SK-N-SH (cell line): Measurements from ENCODE around the gene MAT2A.

Experiments used
- ELF1 ChIP-seq: IDR thresholded peaks from 2 replicates; pipeline ENCODE4 v1.4.0; 2012
- EP300 ChIP-seq, 2 experiments: IDR thresholded peaks; 2 replicates each; pipeline versions ENCODE4 v1.4.0 to v1.6.1; 2012; ENCODE audit warnings: borderline replicate concordance in 1 of 2, low read depth in 1 of 2, low read length in 1 of 2
- FOXM1 ChIP-seq: IDR thresholded peaks from 2 replicates; pipeline ENCODE4 v1.4.0; 2012; ENCODE audit warnings: low read depth, mild to moderate bottlenecking
- JUND ChIP-seq: IDR thresholded peaks from 2 replicates; pipeline ENCODE4 v1.4.0; 2012
- POLR2AphosphoS5 ChIP-seq: IDR thresholded peaks from 2 replicates; pipeline ENCODE4 v1.6.1; 2012; ENCODE audit warnings: low read depth, low read length
- RXRA ChIP-seq: IDR thresholded peaks from 2 replicates; pipeline ENCODE4 v1.4.0; 2012; ENCODE audit warnings: low read depth, mild to moderate bottlenecking, borderline replicate concordance
- TAF1 ChIP-seq: IDR thresholded peaks from 2 replicates; pipeline ENCODE4 v1.6.1; 2012; ENCODE audit warnings: low read depth, mild to moderate bottlenecking, low read length, moderate library complexity, borderline replicate concordance
- TEAD4 ChIP-seq: IDR thresholded peaks from 2 replicates; pipeline ENCODE4 v1.4.0; 2012; ENCODE audit warnings: mild to moderate bottlenecking, borderline replicate concordance; ENCODE audit not compliant: insufficient read depth
- TF ChIP-seq, protein P1 (sequence below): fragments of 150-350 bp; IDR thresholded peaks from 2 replicates; pipeline ENCODE4 v1.6.1; 2017; ENCODE audit warnings: antibody characterized with exemption, low read length, low read depth, borderline replicate concordance
- TF ChIP-seq, protein P2 (sequence below): fragments of 200-600 bp; sonication (generic); IDR thresholded peaks from 2 replicates; pipeline ENCODE4 v1.6.1; 2017; ENCODE audit warnings: antibody characterized with exemption, mild to moderate bottlenecking, moderate library complexity
- TF ChIP-seq, protein P3 (sequence below): IDR thresholded peaks from 2 replicates; pipeline ENCODE4 v1.4.0; 2012; ENCODE audit warnings: low read depth

DNA sequence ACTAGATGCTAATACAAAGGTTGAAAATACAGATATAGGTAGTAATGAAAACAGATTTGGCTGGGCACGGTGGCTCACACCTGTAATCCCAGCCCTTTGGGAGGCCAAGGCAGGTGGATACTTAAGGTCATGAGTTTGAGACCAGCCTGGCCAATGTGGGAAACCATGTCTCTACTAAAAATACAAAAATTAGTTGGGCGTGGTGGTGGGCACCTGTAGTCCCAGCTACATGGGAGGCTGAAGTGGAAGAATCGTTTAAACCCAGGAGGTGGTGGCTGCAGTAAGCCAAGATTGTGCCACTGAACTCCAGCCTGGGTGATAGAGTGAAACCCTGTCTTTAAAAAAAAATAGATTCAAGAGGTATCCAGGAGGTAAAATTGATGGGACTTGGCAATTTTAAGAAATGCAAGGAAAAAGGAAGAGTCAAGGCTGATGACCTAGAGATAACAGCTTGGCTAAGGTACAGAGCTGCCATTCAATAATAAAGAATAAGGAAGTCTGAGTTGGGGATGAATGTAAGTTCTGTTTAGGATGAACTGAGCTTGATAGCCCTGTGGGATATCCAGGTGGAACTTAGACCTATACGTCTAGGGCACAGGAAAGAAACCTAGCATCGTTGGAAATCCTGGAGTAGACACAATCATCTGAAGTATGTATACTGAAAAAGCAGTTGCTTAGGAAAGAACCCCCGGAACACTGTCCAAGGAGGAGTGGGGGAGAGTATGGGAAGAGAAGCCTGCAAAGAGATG, 9.1 kb downstream of the MAT2A start:
- TF ChIP-seq, protein P1, sequence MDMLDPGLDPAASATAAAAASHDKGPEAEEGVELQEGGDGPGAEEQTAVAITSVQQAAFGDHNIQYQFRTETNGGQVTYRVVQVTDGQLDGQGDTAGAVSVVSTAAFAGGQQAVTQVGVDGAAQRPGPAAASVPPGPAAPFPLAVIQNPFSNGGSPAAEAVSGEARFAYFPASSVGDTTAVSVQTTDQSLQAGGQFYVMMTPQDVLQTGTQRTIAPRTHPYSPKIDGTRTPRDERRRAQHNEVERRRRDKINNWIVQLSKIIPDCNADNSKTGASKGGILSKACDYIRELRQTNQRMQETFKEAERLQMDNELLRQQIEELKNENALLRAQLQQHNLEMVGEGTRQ, result no peak
- TF ChIP-seq FOXM1, result no peak
- TF ChIP-seq, protein P2, sequence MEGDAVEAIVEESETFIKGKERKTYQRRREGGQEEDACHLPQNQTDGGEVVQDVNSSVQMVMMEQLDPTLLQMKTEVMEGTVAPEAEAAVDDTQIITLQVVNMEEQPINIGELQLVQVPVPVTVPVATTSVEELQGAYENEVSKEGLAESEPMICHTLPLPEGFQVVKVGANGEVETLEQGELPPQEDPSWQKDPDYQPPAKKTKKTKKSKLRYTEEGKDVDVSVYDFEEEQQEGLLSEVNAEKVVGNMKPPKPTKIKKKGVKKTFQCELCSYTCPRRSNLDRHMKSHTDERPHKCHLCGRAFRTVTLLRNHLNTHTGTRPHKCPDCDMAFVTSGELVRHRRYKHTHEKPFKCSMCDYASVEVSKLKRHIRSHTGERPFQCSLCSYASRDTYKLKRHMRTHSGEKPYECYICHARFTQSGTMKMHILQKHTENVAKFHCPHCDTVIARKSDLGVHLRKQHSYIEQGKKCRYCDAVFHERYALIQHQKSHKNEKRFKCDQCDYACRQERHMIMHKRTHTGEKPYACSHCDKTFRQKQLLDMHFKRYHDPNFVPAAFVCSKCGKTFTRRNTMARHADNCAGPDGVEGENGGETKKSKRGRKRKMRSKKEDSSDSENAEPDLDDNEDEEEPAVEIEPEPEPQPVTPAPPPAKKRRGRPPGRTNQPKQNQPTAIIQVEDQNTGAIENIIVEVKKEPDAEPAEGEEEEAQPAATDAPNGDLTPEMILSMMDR, result no peak
- TF ChIP-seq POLR2AphosphoS5, result 0 out of 2 replicates have a peak, but pooled peaks have one; percentile 26
- no peak for TF ChIP-seq TEAD4
- TF ChIP-seq EP300 (IDR thresholded peaks at IDR 0.05; ENCODE audit: borderline replicate concordance in 1 of 2, low read depth in 1 of 2, low read length in 1 of 2), result no peak
- TF ChIP-seq JUND, result no peak
- TF ChIP-seq RXRA, result no peak
- TF ChIP-seq ELF1, result no peak
- TF ChIP-seq, protein P3, sequence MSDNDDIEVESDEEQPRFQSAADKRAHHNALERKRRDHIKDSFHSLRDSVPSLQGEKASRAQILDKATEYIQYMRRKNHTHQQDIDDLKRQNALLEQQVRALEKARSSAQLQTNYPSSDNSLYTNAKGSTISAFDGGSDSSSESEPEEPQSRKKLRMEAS, result no peak
- TF ChIP-seq TAF1, result no peak
